Fibroblast of peridontal ligament (primary cell): Measurements from ENCODE around the gene SRSF7.

ENCODE experiments used
- DNase-seq: peaks from one replicate; pipeline ENCODE4 v3.0.0-alpha.2; 2010; ENCODE audit errors: extremely low read depth

The SRSF7 gene

GRCh38 chr2:38701542-38701941 is 49.6 kb downstream of the SRSF7 start:
- no peak for DNase-seq

GRCh38 chr2:38700881-38701458 is 50.2 kb downstream of the SRSF7 start:
- DNase-seq: no peak

GRCh38 chr2:38700113-38700785 is 50.9 kb downstream of the SRSF7 start:
- no peak for DNase-seq

- DNase-seq: no peak
Measured at GRCh38 chr2:38698467-38699003, 52.6 kb downstream of the SRSF7 start.

GRCh38 chr2:38697116-38697840 is 53.9 kb downstream of the SRSF7 start:
- DNase-seq: no peak
